A549 (cell line): ENCODE results near the gene KAT2B. TPM values are rescaled to one million over a fixed set of nuclear protein-coding genes. Genes with fewer than 3 reads are reported as not detected.
A peak's percentile ranks its signal among the peaks of the same experiment; 100 is the strongest.

ENCODE experiments used
- ATAC-seq, 2 experiments: fragments of 200-7000 bp in 1 of 2; fragments of >200 bp in 1 of 2; cut with Nextera tagmentation in 1 of 2; cut with Tn5 transposase in 1 of 2; 3 replicates each; pipeline versions ENCODE4 v1.8.0 to v1.9.1; 2018 to 2020; ENCODE audit warnings: mild to moderate bottlenecking in 1 of 2, moderate library complexity in 1 of 2
- CTCF ChIA-PET: fragments of 300-600 bp; sonication (Branson Sonifier 250); formaldehyde crosslinking; extraction: SDS; loops from one replicate; lab custom pipeline; 2021; ENCODE audit warnings: antibody characterized with exemption, inconsistent platforms; lab: Yijun Ruan, JAX
- POLR2A ChIA-PET: fragments of 350-600 bp; formaldehyde crosslinking; extraction: SDS; loops from one replicate; lab custom pipeline; 2021; ENCODE audit warnings: antibody characterized with exemption, inconsistent platforms; lab: Yijun Ruan, JAX
- DNase-seq, 2 experiments: peaks; one replicate each; pipeline versions ENCODE4 v3.0.0 to v3.0.0-alpha.2; 2011 to 2016; ENCODE audit warnings: low read depth in 1 of 2, low spot score in 1 of 2
- FAIRE-seq: peaks from 2 replicates; lab custom pipeline; 2011; peaks lifted over from hg19 to GRCh38; lab: Jason Lieb, UNC
- H3K27ac ChIP-seq, 2 experiments: fragments of >200 bp; sonication (Bioruptor Twin); formaldehyde crosslinking; 3 replicates each; pipeline ENCODE4 v1.5.1; 2016 to 2017
- H3K4me1 ChIP-seq: fragments of >200 bp; sonication (Bioruptor Twin); formaldehyde crosslinking; 3 replicates; pipeline ENCODE4 v1.6.1; 2016
- H3K4me2 ChIP-seq: fragments of >200 bp; sonication (Bioruptor Twin); formaldehyde crosslinking; 3 replicates; pipeline ENCODE4 v1.6.1; 2016
- H3K4me3 ChIP-seq: fragments of >200 bp; sonication (Bioruptor Twin); formaldehyde crosslinking; 3 replicates; pipeline ENCODE4 v1.5.1; 2016
- H3K9me3 ChIP-seq: fragments of >200 bp; sonication (Bioruptor Twin); formaldehyde crosslinking; 3 replicates; pipeline ENCODE4 v1.6.1; 2016
- BHLHE40 ChIP-seq: IDR thresholded peaks from 2 replicates; pipeline ENCODE4 v1.6.1; 2012; ENCODE audit warnings: low read depth, low read length, inconsistent platforms
- CBX2 ChIP-seq: fragments of 200-600 bp; sonication (generic); IDR thresholded peaks from 2 replicates; pipeline ENCODE4 v1.6.1; 2016; ENCODE audit warnings: low read depth, mild to moderate bottlenecking, borderline replicate concordance
- CBX8 ChIP-seq: fragments of 200-600 bp; sonication (generic); IDR thresholded peaks from 2 replicates; pipeline ENCODE4 v1.6.1; 2016
- CHD2 ChIP-seq: fragments of 150-350 bp; IDR thresholded peaks from 2 replicates; pipeline ENCODE4 v1.6.1; 2014; ENCODE audit warnings: low read length; ENCODE audit not compliant: partially characterized antibody
- CHD4 ChIP-seq: fragments of 200-600 bp; sonication (generic); IDR thresholded peaks from 2 replicates; pipeline ENCODE4 v1.6.1; 2016; ENCODE audit warnings: antibody characterized with exemption, mild to moderate bottlenecking, borderline replicate concordance
- CTCF ChIP-seq: fragments of >200 bp; sonication (Bioruptor Twin); formaldehyde crosslinking; IDR thresholded peaks from 3 replicates; pipeline ENCODE4 v1.5.1; 2016
- EHF ChIP-seq: fragments of 250-450 bp; sonication (Bioruptor Pico); IDR thresholded peaks from 2 replicates; pipeline ENCODE4 v1.5.0; 2020; ENCODE audit warnings: mild to moderate bottlenecking
- EHMT2 ChIP-seq: fragments of 200-600 bp; sonication (generic); IDR thresholded peaks from 2 replicates; pipeline ENCODE4 v1.6.1; 2016; ENCODE audit warnings: antibody characterized with exemption, low read depth, mild to moderate bottlenecking, moderate library complexity
- FOXS1 ChIP-seq: fragments of 250-450 bp; sonication (Bioruptor Pico); IDR thresholded peaks from 2 replicates; pipeline ENCODE4 v1.5.0; 2020; ENCODE audit warnings: mild to moderate bottlenecking, moderate library complexity
- HDAC2 ChIP-seq: fragments of 200-600 bp; sonication (generic); IDR thresholded peaks from 2 replicates; pipeline ENCODE4 v1.6.1; 2016
- HES2 ChIP-seq: fragments of >200 bp; sonication (Bioruptor Twin); formaldehyde crosslinking; IDR thresholded peaks from 2 replicates; pipeline ENCODE4 v1.6.1; 2016
- HOXB13 ChIP-seq: fragments of 250-450 bp; sonication (Bioruptor Pico); IDR thresholded peaks from 2 replicates; pipeline ENCODE4 v1.5.0; 2020; ENCODE audit warnings: low read depth, mild to moderate bottlenecking, moderate library complexity
- HOXB5 ChIP-seq: fragments of 250-450 bp; sonication (Bioruptor Pico); IDR thresholded peaks from 2 replicates; pipeline ENCODE4 v1.5.0; 2020; ENCODE audit warnings: mild to moderate bottlenecking, moderate library complexity
- JUN ChIP-seq, 2 experiments: fragments of >200 bp; sonication (Bioruptor Twin); formaldehyde crosslinking; IDR thresholded peaks; 2 replicates in 1 of 2; 3 replicates in 1 of 2; pipeline ENCODE4 v1.6.1; 2016 to 2017
- KDM1A ChIP-seq: fragments of 200-600 bp; sonication (generic); IDR thresholded peaks from 2 replicates; pipeline ENCODE4 v1.6.1; 2016; ENCODE audit warnings: low read depth, mild to moderate bottlenecking
- NPAS2 ChIP-seq: fragments of 250-450 bp; sonication (Bioruptor Pico); IDR thresholded peaks from 2 replicates; pipeline ENCODE4 v1.8.0; 2022; ENCODE audit warnings: mild to moderate bottlenecking, moderate library complexity, borderline replicate concordance
- PHF8 ChIP-seq: fragments of 200-600 bp; sonication (generic); IDR thresholded peaks from 2 replicates; pipeline ENCODE4 v1.6.1; 2016; ENCODE audit warnings: low read depth, mild to moderate bottlenecking, antibody characterized with exemption, moderate library complexity, borderline replicate concordance
- POLR2AphosphoS2 ChIP-seq: conservative IDR thresholded peaks from 2 replicates; pipeline ENCODE4 v1.6.1; 2012; ENCODE audit warnings: low read length, improper control_type of control experiment, inconsistent platforms
- RARB ChIP-seq: fragments of 250-450 bp; sonication (Bioruptor Pico); IDR thresholded peaks from 2 replicates; pipeline ENCODE4 v1.8.0; 2021; ENCODE audit warnings: mild to moderate bottlenecking, moderate library complexity
- RCOR1 ChIP-seq: fragments of 150-350 bp; IDR thresholded peaks from 2 replicates; pipeline ENCODE4 v1.6.1; 2014; ENCODE audit warnings: antibody characterized with exemption, low read length, low read depth
- RFX5 ChIP-seq: fragments of 450-650 bp; IDR thresholded peaks from 2 replicates; pipeline ENCODE4 v1.7.1; 2014; ENCODE audit warnings: antibody characterized with exemption, mild to moderate bottlenecking, moderate library complexity
- WGBS: methylation state at CpG from one replicate; pipeline ENCODE4 v1.1.6; 2017; ENCODE audit errors: missing lambda C conversion rate; 5-methylcytosine and 5-hydroxymethylcytosine counted together
- polyA plus RNA-seq, 4 experiments: library from polyadenylated mRNA; depleted of rRNA in 3 of 4; stranded (reverse); fragments of >200 nt; fragmentation: RNase III in 1 of 4; extraction: RNeasy Plus Mini Kit Qiagen cat#74134 plus additional on column Dnase treatment in 1 of 4; gene quantifications; 2 replicates in 3 of 4; 3 replicates in 1 of 4; pipeline ENCODE4 v1.2.3, GENCODE V29; 2011 to 2017
- TF ChIP-seq, protein P1 (sequence below): IDR thresholded peaks from 2 replicates; pipeline ENCODE4 v1.6.1; 2012
- TF ChIP-seq, protein P2 (sequence below): fragments of 250-450 bp; sonication (Bioruptor Pico); IDR thresholded peaks from 2 replicates; pipeline ENCODE4 v1.5.0; 2021; ENCODE audit warnings: mild to moderate bottlenecking, moderate library complexity, borderline replicate concordance

Gene KAT2B
- polyA plus RNA-seq, 2 of the 4 experiments (the other 2 are of a cell fraction) = 7.2 to 11.9 TPM

- POLR2A ChIA-PET = interaction anchor here (1.3 kb wide), 1 partner anchor 152 kb away, joined by 6 read pairs; no protein-coding TSS in a partner anchor
- under 1% methylated on average over 26 of the region's 28 CpGs for WGBS
Observed at GRCh38 chr3:20041197-20041780, 1.0 kb downstream of the KAT2B start.

DNA sequence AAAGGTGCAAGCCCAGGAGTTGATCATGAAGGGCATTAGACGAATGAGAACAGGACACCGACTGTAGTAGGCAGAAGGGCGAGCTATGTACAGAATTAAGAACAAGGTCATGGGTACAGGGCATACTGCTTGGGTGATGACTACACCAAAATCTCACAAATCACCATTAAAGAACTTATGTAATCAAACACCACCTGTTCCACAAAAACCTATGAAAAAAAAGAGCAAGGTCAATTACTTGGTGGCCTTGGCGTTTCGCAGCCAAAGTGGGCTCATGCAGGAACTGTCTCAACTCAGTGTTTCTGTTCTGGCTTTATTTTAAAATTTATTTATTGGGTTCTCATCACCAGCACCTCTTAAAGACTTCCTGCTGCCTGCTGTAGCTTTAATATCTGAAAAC, 2.1 kb downstream of the KAT2B start:
- DNase-seq (no peak), ATAC-seq (no peak), FAIRE-seq (no peak)
- H3K4me2 ChIP-seq = no peak overlapping the region
- WGBS = 94% methylated on average over 5 of the region's 5 CpGs
- POLR2A ChIA-PET = interaction anchor here (0.7 kb wide), 1 partner anchor 12 kb away, joined by 3 read pairs; no protein-coding TSS in a partner anchor
- TF ChIP-seq FOXS1 = no peak
- TF ChIP-seq, protein P1, sequence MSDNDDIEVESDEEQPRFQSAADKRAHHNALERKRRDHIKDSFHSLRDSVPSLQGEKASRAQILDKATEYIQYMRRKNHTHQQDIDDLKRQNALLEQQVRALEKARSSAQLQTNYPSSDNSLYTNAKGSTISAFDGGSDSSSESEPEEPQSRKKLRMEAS = no peak
- no peak for TF ChIP-seq EHMT2
- no peak for TF ChIP-seq RFX5
- no peak for TF ChIP-seq CHD2
- no peak for TF ChIP-seq JUN (IDR thresholded peaks at IDR 0.05)
- no peak for TF ChIP-seq CBX8
- no peak for TF ChIP-seq RCOR1
- no peak for TF ChIP-seq BHLHE40
- no peak for TF ChIP-seq PHF8
- TF ChIP-seq, protein P2, sequence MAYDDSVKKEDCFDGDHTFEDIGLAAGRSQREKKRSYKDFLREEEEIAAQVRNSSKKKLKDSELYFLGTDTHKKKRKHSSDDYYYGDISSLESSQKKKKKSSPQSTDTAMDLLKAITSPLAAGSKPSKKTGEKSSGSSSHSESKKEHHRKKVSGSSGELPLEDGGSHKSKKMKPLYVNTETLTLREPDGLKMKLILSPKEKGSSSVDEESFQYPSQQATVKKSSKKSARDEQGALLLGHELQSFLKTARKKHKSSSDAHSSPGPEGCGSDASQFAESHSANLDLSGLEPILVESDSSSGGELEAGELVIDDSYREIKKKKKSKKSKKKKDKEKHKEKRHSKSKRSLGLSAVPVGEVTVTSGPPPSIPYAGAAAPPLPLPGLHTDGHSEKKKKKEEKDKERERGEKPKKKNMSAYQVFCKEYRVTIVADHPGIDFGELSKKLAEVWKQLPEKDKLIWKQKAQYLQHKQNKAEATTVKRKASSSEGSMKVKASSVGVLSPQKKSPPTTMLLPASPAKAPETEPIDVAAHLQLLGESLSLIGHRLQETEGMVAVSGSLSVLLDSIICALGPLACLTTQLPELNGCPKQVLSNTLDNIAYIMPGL (CRISPR knock-in tag) = no peak
- H3K4me1 ChIP-seq = peaks cover 26% of the 10 kb centered on the region
- no peaks in the 10 kb centered on the region for H3K9me3 ChIP-seq
- no peak overlapping the region for H3K4me3 ChIP-seq
- H3K27ac ChIP-seq = no peak overlapping the region
- CTCF ChIA-PET = interaction anchor here (0.9 kb wide), 1 partner anchor 89 kb away, joined by 3 read pairs; no protein-coding TSS in a partner anchor

More at GRCh38 chr3:20041197-20041780, 1.0 kb downstream of the KAT2B start:
- FAIRE-seq = no peak
- DNase-seq = peak; percentile 39 to 51
- CTCF ChIA-PET = interaction anchor here (0.9 to 2.0 kb wide), 7 partner anchors 9 to 155 kb away, joined by 3 to 8 read pairs (median 5); no protein-coding TSS in a partner anchor
- Histone ChIP-seq H3K27ac (peak overlapping the region; percentile 86 to 96), H3K4me1 (peaks cover 26% of the 10 kb centered on the region), H3K4me2 (peak overlapping the region; percentile 93), H3K9me3 (no peaks in the 10 kb centered on the region), H3K4me3 (peak overlapping the region; percentile 67)
- TF ChIP-seq KDM1A (peak; percentile 43; the same call in 1 of the 2 replicates), CHD4 (no peak)
- TF ChIP-seq, protein P1 = peak; percentile 47
- ATAC-seq = peak; percentile 35 to 69; a peak in 5 of 6 replicates

- Histone ChIP-seq H3K4me2 (peak overlapping the region; percentile 27; the same call in 2 of the 3 replicates), H3K4me3 (no peak overlapping the region), H3K4me1 (peaks cover 26% of the 10 kb centered on the region), H3K9me3 (no peaks in the 10 kb centered on the region), H3K27ac (no peak overlapping the region)
- ChIA-PET POLR2A (no interaction called here), CTCF (no interaction called here)
- DNase-seq (no peak), ATAC-seq (no peak), FAIRE-seq (no peak)
- TF ChIP-seq HOXB5 (CRISPR knock-in tag) = no peak
- TF ChIP-seq EHF (CRISPR knock-in tag) = no peak
- no peak for TF ChIP-seq POLR2AphosphoS2
- TF ChIP-seq RARB (CRISPR knock-in tag) = no peak
- no peak for TF ChIP-seq HOXB13 (CRISPR knock-in tag)
- no peak for TF ChIP-seq HES2
- no peak for TF ChIP-seq HDAC2
- no peak for TF ChIP-seq NPAS2 (CRISPR knock-in tag)
- TF ChIP-seq, protein P1 = no peak
- no peak for TF ChIP-seq CTCF
- no peak for TF ChIP-seq CBX2
- 62% methylated on average over 4 of the region's 4 CpGs for WGBS
Observed at GRCh38 chr3:20043396-20043795, 3.1 kb downstream of the KAT2B start.
